GM21528 (cell line): ENCODE results near the gene GJA10.

ENCODE experiments used
- ATAC-seq: cut with Tn5 transposase; IDR thresholded peaks from one replicate; pipeline ENCODE4 v1.9.1; 2021; ENCODE audit warnings: mild to moderate bottlenecking, moderate library complexity; ENCODE audit not compliant: unreplicated experiment, low FRiP score

The GJA10 gene

GRCh38 chr6:89942601-89943000, 48.3 kb downstream of the GJA10 start:
- no peak for ATAC-seq

- ATAC-seq = no peak
These were observed 50.0 kb downstream of the GJA10 start for GRCh38 chr6:89944181-89944755.

GRCh38 chr6:89944826-89945407, 50.6 kb downstream of the GJA10 start:
- ATAC-seq = no peak
